ENCODE results near the gene TRIM54. TPM values are rescaled to one million over a fixed set of nuclear protein-coding genes. Genes with fewer than 3 reads are reported as not detected.

Gene TRIM54
- polyA plus RNA-seq, 1 donor from 2014 or later = not detected

DNA sequence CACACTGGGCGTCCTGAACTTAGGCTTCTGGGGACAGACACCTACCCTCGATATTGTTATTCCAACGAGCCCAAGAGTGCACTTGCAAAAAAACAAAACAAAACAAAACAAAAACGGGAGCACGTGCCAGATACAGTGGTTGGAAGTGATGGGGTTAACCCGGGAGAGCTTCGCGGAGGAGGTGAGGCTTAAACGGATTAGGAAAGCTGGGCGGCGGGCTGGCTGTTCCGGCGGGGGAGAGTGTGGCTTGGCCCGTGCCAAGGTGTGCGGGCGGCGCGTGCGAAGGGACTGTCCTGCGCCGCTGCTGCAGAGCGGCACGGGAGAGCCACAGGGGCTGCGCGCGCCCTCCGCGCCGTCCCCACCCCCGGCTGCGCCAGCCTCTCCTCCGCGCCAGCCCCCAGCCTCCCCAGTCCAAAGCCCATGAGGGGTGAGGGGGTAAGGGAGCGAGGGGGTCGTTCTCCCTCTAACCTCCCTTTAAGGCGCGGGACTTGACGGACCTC, 17.9 kb upstream of the TRIM54 start:
- H3K27me3 ChIP-seq (ENCODE audit: insufficient read depth, low read depth, low read length) = peaks cover 87% of the 10 kb centered on the region
- no peak overlapping the region for H2AFZ ChIP-seq (ENCODE audit: low read depth, low read length)
- no peaks in the 10 kb centered on the region for H3F3A ChIP-seq (ENCODE audit: insufficient read depth, low read length, poor library complexity, severe bottlenecking)

GRCh38 chr2:27264753-27265535, 17.3 kb upstream of the TRIM54 start:
- H3K4me2 ChIP-seq (ENCODE audit: low read length) = no peak overlapping the region
- no peaks in the 10 kb centered on the region for H3K36me3 ChIP-seq (ENCODE audit: insufficient read depth, low read length)
- H3K4me3 ChIP-seq (ENCODE audit: low read length) = peak overlapping the region; percentile 62
- no peaks in the 10 kb centered on the region for H3F3A ChIP-seq (ENCODE audit: insufficient read depth, low read length, poor library complexity, severe bottlenecking)
- peak overlapping the region; percentile 19 for H3K9ac ChIP-seq (ENCODE audit: low read length)
- H3K9me3 ChIP-seq (ENCODE audit: low read length) = no peaks in the 10 kb centered on the region
- H2AFZ ChIP-seq (ENCODE audit: low read depth, low read length) = no peak overlapping the region
- H3K9me2 ChIP-seq (ENCODE audit: insufficient read depth, low read length) = no peaks in the 10 kb centered on the region
- H3K79me2 ChIP-seq (replicated peaks; ENCODE audit: insufficient read depth, low read length) = no peaks in the 10 kb centered on the region
- TF ChIP-seq RAD21 (conservative IDR thresholded peaks at IDR 0.05) (peak; percentile 44), EZH2 (IDR thresholded peaks at IDR 0.05; ENCODE audit: borderline replicate concordance, insufficient read depth, low read length, poor library complexity, severe bottlenecking) (peak; percentile 25), CTCF (IDR thresholded peaks at IDR 0.05; ENCODE audit: poor library complexity, severe bottlenecking) (peak; percentile 75), MXI1 (conservative IDR thresholded peaks at IDR 0.05; ENCODE audit: poor library complexity, severe bottlenecking) (peak; percentile 40), REST (IDR thresholded peaks at IDR 0.05; ENCODE audit: borderline replicate concordance) (no peak), SMC3 (conservative IDR thresholded peaks at IDR 0.05; ENCODE audit: poor library complexity) (peak; percentile 64), POLR2AphosphoS5 (IDR thresholded peaks at IDR 0.05) (no peak), TAF1 (IDR thresholded peaks at IDR 0.05; ENCODE audit: low read depth) (no peak)
- no peak overlapping the region for H3K27ac ChIP-seq (ENCODE audit: low read length)
- no peaks in the 10 kb centered on the region for H4K20me1 ChIP-seq (ENCODE audit: insufficient read depth)
- H3K27me3 ChIP-seq (ENCODE audit: insufficient read depth, low read depth, low read length) = peaks cover 81% of the 10 kb centered on the region

More for the DNA sequence above, 17.9 kb upstream of the TRIM54 start:
- no peaks in the 10 kb centered on the region for H3K9me3 ChIP-seq (ENCODE audit: low read length)
- no peaks in the 10 kb centered on the region for H3K79me2 ChIP-seq (replicated peaks; ENCODE audit: insufficient read depth, low read length)
- peak overlapping the region; percentile 62 for H3K4me3 ChIP-seq (ENCODE audit: low read length)
- H3K4me2 ChIP-seq (ENCODE audit: low read length) = no peak overlapping the region
- H4K20me1 ChIP-seq (ENCODE audit: insufficient read depth) = no peaks in the 10 kb centered on the region
- TF ChIP-seq RAD21 (conservative IDR thresholded peaks at IDR 0.05) (no peak), TAF1 (IDR thresholded peaks at IDR 0.05; ENCODE audit: low read depth) (no peak), POLR2AphosphoS5 (IDR thresholded peaks at IDR 0.05) (peak; percentile 10), EP300 (conservative IDR thresholded peaks at IDR 0.05; ENCODE audit: poor library complexity, severe bottlenecking) (no peak), SMC3 (conservative IDR thresholded peaks at IDR 0.05; ENCODE audit: poor library complexity) (no peak)
- H3K27ac ChIP-seq (ENCODE audit: low read length) = no peak overlapping the region
- H3K36me3 ChIP-seq (ENCODE audit: insufficient read depth, low read length) = no peaks in the 10 kb centered on the region
- H3K9me2 ChIP-seq (ENCODE audit: insufficient read depth, low read length) = no peaks in the 10 kb centered on the region
- H3K9ac ChIP-seq (ENCODE audit: low read length) = no peak overlapping the region

Data from neural cell (in vitro differentiated cells).